HepG2 (cell line): Measurements from ENCODE around the gene DGKB. TPM values are rescaled to one million over a fixed set of nuclear protein-coding genes. Genes with fewer than 3 reads are reported as not detected.

Experiments
- ATAC-seq: fragments of 200-7000 bp; cut with Tn5 transposase; 3 replicates; pipeline ENCODE4 v1.9.1; 2020; ENCODE audit warnings: mild to moderate bottlenecking, moderate library complexity
- BruUV-seq: library from RNA; stranded (reverse); fragments of 400-500 nt; replicated peaks from 2 replicates; lab custom pipeline; 2021; lab: Mats Ljungman, UMichigan
- CTCF ChIA-PET: fragments of 300-600 bp; formaldehyde crosslinking; extraction: SDS; loops from one replicate; lab custom pipeline; 2021; ENCODE audit warnings: low total read pairs, inconsistent platforms, low intra/inter-chr PET ratio; lab: Yijun Ruan, JAX
- POLR2A ChIA-PET: fragments of 350-600 bp; sonication (Branson Sonifier 250); formaldehyde crosslinking; loops from one replicate; lab custom pipeline; 2020; ENCODE audit warnings: antibody characterized with exemption, inconsistent platforms; lab: Yijun Ruan, JAX
- DNase-seq: peaks from one replicate; pipeline ENCODE4 v3.0.0-alpha.2; 2015; ENCODE audit warnings: low spot score
- FAIRE-seq: peaks from 3 replicates; lab custom pipeline; 2011; peaks lifted over from hg19 to GRCh38; lab: Jason Lieb, UNC
- H2AFZ ChIP-seq: one replicate; pipeline ENCODE4 v1.6.1; 2011; ENCODE audit warnings: low read length, inconsistent platforms
- H3K27ac ChIP-seq: fragments of 300-600 bp; 3 replicates; pipeline ENCODE4 v1.8.0; 2011; ENCODE audit warnings: mixed run types, mild to moderate bottlenecking, mixed read lengths, low read length, inconsistent platforms; ENCODE audit not compliant: insufficient read depth; ENCODE audit errors: extremely low read length
- H3K27me3 ChIP-seq, 2 experiments: fragments of 200-600 bp in 1 of 2; 2 replicates in 1 of 2; 3 replicates in 1 of 2; pipeline versions ENCODE4 v1.6.0 to v1.8.0; 2011; ENCODE audit warnings: low read length in 2 of 2, mild to moderate bottlenecking in 2 of 2, moderate library complexity in 2 of 2, inconsistent platforms in 1 of 2; ENCODE audit not compliant: insufficient read depth in 2 of 2, control insufficient read depth in 1 of 2
- H3K36me3 ChIP-seq, 2 experiments: fragments of 200-600 bp in 1 of 2; replicated peaks in 1 of 2; 2 replicates in 1 of 2; 3 replicates in 1 of 2; pipeline versions ENCODE4 v1.5.1 to v1.8.0; 2011; ENCODE audit warnings: low read length in 2 of 2, inconsistent platforms in 1 of 2; ENCODE audit not compliant: insufficient read depth in 2 of 2, control insufficient read depth in 1 of 2
- H3K4me1 ChIP-seq: 2 replicates; pipeline ENCODE4 v1.5.1; 2012; ENCODE audit warnings: low read length, inconsistent platforms; ENCODE audit not compliant: insufficient read depth
- H3K4me2 ChIP-seq: 2 replicates; pipeline ENCODE4 v1.6.0; 2011; ENCODE audit warnings: low read depth, low read length, inconsistent platforms
- H3K4me3 ChIP-seq, 3 experiments: fragments of 200-600 bp in 1 of 3; sonication (generic), shearing (Covaris generic) in 1 of 3; replicated peaks in 1 of 3; 2 replicates each; pipeline ENCODE4 v1.5.1; 2011 to 2016; ENCODE audit warnings: low read length in 3 of 3, inconsistent platforms in 2 of 3, low read depth in 2 of 3, mild to moderate bottlenecking in 2 of 3, control low read depth in 1 of 3, mixed read lengths in 1 of 3; ENCODE audit not compliant: insufficient read depth in 1 of 3
- H3K79me2 ChIP-seq: one replicate; pipeline ENCODE4 v1.6.1; 2011; ENCODE audit warnings: low read length, inconsistent platforms; ENCODE audit not compliant: insufficient read depth
- H3K9ac ChIP-seq: 2 replicates; pipeline ENCODE4 v1.6.0; 2011; ENCODE audit warnings: mild to moderate bottlenecking, low read depth, low read length, inconsistent platforms; ENCODE audit not compliant: insufficient read depth
- H3K9me3 ChIP-seq: 2 replicates; pipeline ENCODE4 v1.5.1; 2012; ENCODE audit warnings: mild to moderate bottlenecking, low read length
- H4K20me1 ChIP-seq: 2 replicates; pipeline ENCODE4 v1.6.0; 2011; ENCODE audit warnings: inconsistent platforms, mild to moderate bottlenecking, low read length, moderate library complexity; ENCODE audit not compliant: insufficient read depth
- DNMT1 ChIP-seq: sonication (generic); formaldehyde crosslinking; IDR thresholded peaks from 2 replicates; pipeline ENCODE4 v1.5.1; 2020; ENCODE audit warnings: mild to moderate bottlenecking, missing genetic modification reagents
- KLF6 ChIP-seq: IDR thresholded peaks from 2 replicates; pipeline ENCODE4 v1.8.0; 2016; ENCODE audit warnings: missing biosample characterization, missing genetic modification reagents
- MEF2D ChIP-seq: sonication (generic); formaldehyde crosslinking; IDR thresholded peaks from 2 replicates; pipeline ENCODE4 v1.5.1; 2020; ENCODE audit warnings: mild to moderate bottlenecking, missing genetic modification reagents
- NFKBIZ ChIP-seq: IDR thresholded peaks from 2 replicates; pipeline ENCODE4 v1.6.1; 2018; ENCODE audit warnings: missing genetic modification reagents, missing compliant biosample characterization
- PCBP1 ChIP-seq: fragments of 200-400 bp; formaldehyde crosslinking; IDR thresholded peaks from 2 replicates; pipeline ENCODE4 v1.6.1; 2017; ENCODE audit warnings: mild to moderate bottlenecking, low read depth, low read length, borderline replicate concordance
- TRAFD1 ChIP-seq: sonication (generic); formaldehyde crosslinking; IDR thresholded peaks from 2 replicates; pipeline ENCODE4 v1.5.1; 2020; ENCODE audit warnings: missing genetic modification reagents, mild to moderate bottlenecking, borderline replicate concordance
- USF2 ChIP-seq, 2 experiments: sonication (generic) in 1 of 2; formaldehyde crosslinking in 1 of 2; IDR thresholded peaks; 2 replicates each; pipeline versions ENCODE4 v1.5.1 to v1.6.1; 2011 to 2020; ENCODE audit warnings: borderline replicate concordance in 1 of 2, low read depth in 1 of 2, low read length in 1 of 2, mild to moderate bottlenecking in 1 of 2, missing genetic modification reagents in 1 of 2, moderate library complexity in 1 of 2
- ZNF17 ChIP-seq: sonication (generic); formaldehyde crosslinking; IDR thresholded peaks from 2 replicates; pipeline ENCODE4 v1.5.0; 2020; ENCODE audit warnings: mild to moderate bottlenecking, missing genetic modification reagents
- ZNF761 ChIP-seq: sonication (generic); formaldehyde crosslinking; conservative IDR thresholded peaks from 2 replicates; pipeline ENCODE4 v1.4.0; 2020; ENCODE audit warnings: mild to moderate bottlenecking, missing genetic modification reagents
- WGBS: methylation state at CpG from one replicate; pipeline ENCODE4 v1.1.6; 2017; ENCODE audit warnings: low lambda C conversion rate; 5-methylcytosine and 5-hydroxymethylcytosine counted together
- in situ Hi-C: cut with HindIII; loops from 2 replicates; pipeline ENCODE4 v1.10.0; 2017; ENCODE audit warnings: low pct_unique_long_range_greater_than_20kb; ENCODE audit not compliant: extremely low pct_ligation_motif_present
- intact Hi-C: fragments of 100-400 bp; cut with micrococcal nuclease; formaldehyde crosslinking; loops from one replicate; pipeline ENCODE4 v1.10.0; 2022; ENCODE audit not compliant: unreplicated experiment
- polyA plus RNA-seq, 8 experiments: library from polyadenylated mRNA; depleted of rRNA in 3 of 8; stranded (reverse) in 7 of 8; unstranded in 1 of 8; fragments of >200 nt; fragmentation: Illumina TruSeq in 4 of 8; extraction: Trizol in 4 of 8; gene quantifications; 2 replicates each; pipeline versions ENCODE4 v1.2.1 to v1.2.3, GENCODE V29; 2011 to 2016; ENCODE audit warnings: low read depth in 4 of 8, missing spikeins in 1 of 8, mixed read lengths in 1 of 8; ENCODE audit not compliant: insufficient read depth in 1 of 8
- total RNA-seq, 5 experiments: library from RNA; depleted of rRNA; stranded (reverse); fragments of >200 nt; fragmentation: Illumina TruSeq; extraction: Trizol; gene quantifications; 2 replicates each; pipeline ENCODE4 v1.2.3, GENCODE V29; 2016; ENCODE audit warnings: low read depth in 1 of 5

DGKB gene
- total and polyA plus RNA-seq, 2 of the 13 experiments (the other 11 are each of a cell fraction or from before 2014, with no cell fraction given) = not detected

- BruUV-seq = no TSS peak
- H3K27ac ChIP-seq = no peak overlapping the region
- CTCF ChIA-PET = no interaction called here
- ATAC-seq (no peak), DNase-seq (no peak)
- in situ Hi-C loops = no loop called here
- peaks cover 65% of the 10 kb centered on the region for H3K9me3 ChIP-seq
- POLR2A ChIA-PET = no interaction called here
- H2AFZ ChIP-seq = no peak overlapping the region
- 48% methylated on average over 1 of the region's 1 CpG for WGBS
- H3K79me2 ChIP-seq = no peaks in the 10 kb centered on the region
- H3K9ac ChIP-seq = no peak overlapping the region
- TF ChIP-seq NFKBIZ (CRISPR knock-in tag) (no peak), TRAFD1 (CRISPR knock-in tag) (no peak), PCBP1 (no peak), DNMT1 (CRISPR knock-in tag) (no peak)
- TF ChIP-seq, all 625 proteins: peak for 0
- no peaks in the 10 kb centered on the region for H3K27me3 ChIP-seq
- no peaks in the 10 kb centered on the region for H3K36me3 ChIP-seq
- no peak for FAIRE-seq
- H3K4me2 ChIP-seq = no peak overlapping the region
- H4K20me1 ChIP-seq = no peaks in the 10 kb centered on the region
- intact Hi-C loops = no loop called here
- no peak overlapping the region for H3K4me3 ChIP-seq
- no peaks in the 10 kb centered on the region for H3K4me1 ChIP-seq
Measured at GRCh38 chr7:14480281-14480680, 422.3 kb downstream of the DGKB start.

- H3K27ac ChIP-seq = no peak overlapping the region
- no peaks in the 10 kb centered on the region for H3K4me1 ChIP-seq
- no peak overlapping the region for H3K4me3 ChIP-seq
- no peaks in the 10 kb centered on the region for H3K79me2 ChIP-seq
- H3K4me2 ChIP-seq = no peak overlapping the region
- H3K36me3 ChIP-seq = no peaks in the 10 kb centered on the region
- ATAC-seq = no peak
- no peaks in the 10 kb centered on the region for H3K27me3 ChIP-seq
- 4% methylated on average over 2 of the region's 2 CpGs for WGBS
- no peak for TF ChIP-seq ZNF761
- no peak for TF ChIP-seq USF2 (IDR thresholded peaks at IDR 0.05; ENCODE audit: low read depth, low read length)
- no peak for TF ChIP-seq USF2 (CRISPR knock-in tag; IDR thresholded peaks at IDR 0.05; ENCODE audit: borderline replicate concordance)
- TF ChIP-seq MEF2D (CRISPR knock-in tag) = no peak
- TF ChIP-seq DNMT1 (CRISPR knock-in tag) = no peak
- no peak for TF ChIP-seq KLF6 (CRISPR knock-in tag)
- no peak for TF ChIP-seq ZNF17
- H2AFZ ChIP-seq = no peak overlapping the region
- BruUV-seq = no TSS peak
- intact Hi-C loops (no loop called here), in situ Hi-C loops (no loop called here)
- FAIRE-seq = no peak
- DNase-seq = no peak
- H4K20me1 ChIP-seq = no peaks in the 10 kb centered on the region
- ChIA-PET CTCF (no interaction called here), POLR2A (no interaction called here)
- no peak overlapping the region for H3K9ac ChIP-seq
- H3K9me3 ChIP-seq = peaks cover 64% of the 10 kb centered on the region
Measured at GRCh38 chr7:14478834-14479510, 423.6 kb downstream of the DGKB start.
